CD4-positive, alpha-beta T cell (primary cell): Measurements from ENCODE around the gene GSE1. TPM values are rescaled to one million over a fixed set of nuclear protein-coding genes. Genes with fewer than 3 reads are reported as not detected.

ENCODE experiments used
- ATAC-seq: fragments of 200-7000 bp; cut with Tn5 transposase; one replicate; pipeline ENCODE4 v1.10.0; 2022; ENCODE audit warnings: mild to moderate bottlenecking; ENCODE audit not compliant: poor library complexity
- CTCF ChIA-PET: fragments of 350-600 bp; sonication (Branson Sonifier 250); formaldehyde crosslinking; loops from one replicate; lab custom pipeline; 2021; ENCODE audit warnings: antibody characterized with exemption, inconsistent platforms; lab: Charles Lee
- POLR2A ChIA-PET: fragments of 350-600 bp; sonication (Branson Sonifier 250); formaldehyde crosslinking; loops from one replicate; lab custom pipeline; 2021; ENCODE audit warnings: antibody characterized with exemption, inconsistent platforms; lab: Charles Lee
- DNase-seq, 14 experiments: peaks; one replicate each; pipeline ENCODE4 v3.0.0-alpha.2; 2013 to 2020; ENCODE audit warnings: mixed read lengths in 2 of 14
- H3K27ac ChIP-seq, 2 donors: one replicate each; pipeline versions ENCODE4 v1.5.1 to v1.7.0; 2013; ENCODE audit warnings: low read length in 2 of 2, low read depth in 1 of 2, mild to moderate bottlenecking in 1 of 2
- H3K27me3 ChIP-seq, 2 experiments: 1 replicate in 1 of 2; 2 replicates in 1 of 2; pipeline versions ENCODE4 v1.6.1 to v1.7.0; 2013; ENCODE audit warnings: low read length in 2 of 2, control low read depth in 1 of 2, mild to moderate bottlenecking in 1 of 2, moderate library complexity in 1 of 2; ENCODE audit not compliant: insufficient read depth in 2 of 2, control insufficient read depth in 1 of 2
- H3K36me3 ChIP-seq: one replicate; pipeline ENCODE4 v1.6.1; 2013; ENCODE audit warnings: low read length, control low read depth; ENCODE audit not compliant: insufficient read depth
- H3K4me1 ChIP-seq: one replicate; pipeline ENCODE4 v1.6.1; 2013; ENCODE audit warnings: low read length, control low read depth; ENCODE audit not compliant: insufficient read depth
- H3K4me3 ChIP-seq: one replicate; pipeline ENCODE4 v1.5.1; 2013; ENCODE audit warnings: mild to moderate bottlenecking, low read length, moderate library complexity
- H3K9me3 ChIP-seq, 2 experiments: 1 replicate in 1 of 2; 2 replicates in 1 of 2; pipeline versions ENCODE4 v1.6.1 to v1.7.0; 2013; ENCODE audit warnings: low read length in 2 of 2, mild to moderate bottlenecking in 2 of 2, control low read depth in 1 of 2, moderate library complexity in 1 of 2; ENCODE audit not compliant: control insufficient read depth in 1 of 2, insufficient read depth in 1 of 2
- H3K27ac Mint-ChIP-seq: one replicate; pipeline ENCODE4 v1.8.0; 2020; ENCODE audit warnings: mixed read lengths
- H3K27me3 Mint-ChIP-seq: one replicate; pipeline ENCODE4 v1.8.0; 2021; ENCODE audit warnings: mixed read lengths
- H3K36me3 Mint-ChIP-seq: one replicate; pipeline ENCODE4 v1.8.0; 2021; ENCODE audit warnings: low read depth, mixed read lengths
- H3K4me1 Mint-ChIP-seq: one replicate; pipeline ENCODE4 v1.8.0; 2021; ENCODE audit warnings: low read depth, mixed read lengths
- H3K4me3 Mint-ChIP-seq: one replicate; pipeline ENCODE4 v1.8.0; 2020; ENCODE audit warnings: mild to moderate bottlenecking, mixed read lengths
- H3K9me3 Mint-ChIP-seq: one replicate; pipeline ENCODE4 v1.8.0; 2020; ENCODE audit warnings: mixed read lengths
- CTCF ChIP-seq: fragments of 200-600 bp; IDR thresholded peaks from one replicate; pipeline ENCODE4 v1.8.0; 2022; ENCODE audit warnings: antibody characterized with exemption, mild to moderate bottlenecking
- intact Hi-C, 2 experiments: fragments of 100-400 bp; cut with DNase I in 1 of 2; cut with micrococcal nuclease in 1 of 2; formaldehyde crosslinking; loops; one replicate each; pipeline versions ENCODE4 v1.15.1 to v1.9.0; 2023 to 2025; cut with DNase I, micrococcal nuclease
- total RNA-seq, 174 experiments: library from RNA in 2 of 174; stranded (reverse) in 2 of 174; gene quantifications; one replicate each; pipeline ENCODE4 v1.2.3 and lab custom pipeline; 2021 to 2026

GSE1 gene
- total RNA-seq, 2 experiments from 2014 or later: 11.7 to 13.7 TPM

- Mint-ChIP-seq H3K9me3 (no peaks in the 10 kb centered on the region), H3K4me1 (no peaks in the 10 kb centered on the region), H3K27ac (no peak overlapping the region), H3K36me3 (peaks cover 3% of the 10 kb centered on the region), H3K4me3 (no peak overlapping the region), H3K27me3 (no peaks in the 10 kb centered on the region)
- intact Hi-C loops: no loop called here
- no peak for TF ChIP-seq CTCF
- DNase-seq (no peak), ATAC-seq (no peak)
- Histone ChIP-seq H3K4me1 (peaks cover 13% of the 10 kb centered on the region), H3K36me3 (peaks cover 6% of the 10 kb centered on the region), H3K9me3 (no peaks in the 10 kb centered on the region), H3K27ac (no peak overlapping the region), H3K4me3 (no peak overlapping the region), H3K27me3 (no peaks in the 10 kb centered on the region)
- ChIA-PET POLR2A (no interaction called here), CTCF (no interaction called here)
Measured at GRCh38 chr16:85645021-85645589, 32.0 kb downstream of the GSE1 start.

- Mint-ChIP-seq H3K4me1 (no peaks in the 10 kb centered on the region), H3K9me3 (no peaks in the 10 kb centered on the region), H3K4me3 (no peak overlapping the region), H3K36me3 (peaks cover 3% of the 10 kb centered on the region), H3K27me3 (no peaks in the 10 kb centered on the region), H3K27ac (no peak overlapping the region)
- no peaks in the 10 kb centered on the region for H3K27me3 ChIP-seq
- intact Hi-C loops: no loop called here
- TF ChIP-seq CTCF: no peak
- ATAC-seq (no peak), DNase-seq (no peak)
- peaks cover 8% of the 10 kb centered on the region for H3K36me3 ChIP-seq
- H3K4me3 ChIP-seq: no peak overlapping the region
- H3K4me1 ChIP-seq: peaks cover 13% of the 10 kb centered on the region
- CTCF ChIA-PET: interaction anchor here (0.8 kb wide), 1 partner anchor 226 kb away, joined by 3 read pairs; no protein-coding TSS in a partner anchor
- H3K27ac ChIP-seq: no peak overlapping the region
- POLR2A ChIA-PET: no interaction called here
- no peaks in the 10 kb centered on the region for H3K9me3 ChIP-seq
Measured at GRCh38 chr16:85646358-85646907, 33.3 kb downstream of the GSE1 start.

GRCh38 chr16:85646976-85647375 lies 33.9 kb downstream of the GSE1 start:
- H3K4me3 Mint-ChIP-seq: no peak overlapping the region

More at GRCh38 chr16:85646976-85647375, 33.9 kb downstream of the GSE1 start:
- no peak for TF ChIP-seq CTCF
- no peaks in the 10 kb centered on the region for H3K9me3 Mint-ChIP-seq
- intact Hi-C loops: no loop called here
- H3K4me1 Mint-ChIP-seq: no peaks in the 10 kb centered on the region
- no peak overlapping the region for H3K4me3 ChIP-seq
- ATAC-seq: no peak
- H3K27me3 Mint-ChIP-seq: no peaks in the 10 kb centered on the region
- ChIA-PET POLR2A (no interaction called here), CTCF (interaction anchor here (0.8 kb wide), 1 partner anchor 227 kb away, joined by 3 read pairs; no protein-coding TSS in a partner anchor)
- no peaks in the 10 kb centered on the region for H3K27me3 ChIP-seq
- H3K27ac Mint-ChIP-seq: no peak overlapping the region
- peaks cover 0 to under 1% of the 10 kb centered on the region in 2 experiments for H3K9me3 ChIP-seq
- H3K27ac ChIP-seq: no peak overlapping the region
- peaks cover 13% of the 10 kb centered on the region for H3K4me1 ChIP-seq
- no peak for DNase-seq
- H3K36me3 Mint-ChIP-seq: peaks cover 3% of the 10 kb centered on the region
- peaks cover 8% of the 10 kb centered on the region for H3K36me3 ChIP-seq
